ENCODE data around the gene LTBP1. TPM values are rescaled to one million over a fixed set of nuclear protein-coding genes. Genes with fewer than 3 reads are reported as not detected.

LTBP1 gene
- total RNA-seq, 2 donors from 2014 or later, result 25.9 to 99.8 TPM

GRCh38 chr2:33318456-33318855 is 371.7 kb downstream of the LTBP1 start:
- H3K27me3 ChIP-seq (replicated peaks; ENCODE audit: insufficient read depth), result no peaks in the 10 kb centered on the region
- 79% methylated on average over 3 of the region's 3 CpGs for WGBS
- H3K9me3 ChIP-seq, result no peaks in the 10 kb centered on the region
- TF ChIP-seq POLR2A (IDR thresholded peaks at IDR 0.05) (no peak), POLR2AphosphoS5 (IDR thresholded peaks at IDR 0.05) (no peak), CTCF (IDR thresholded peaks at IDR 0.05) (no peak)
- intact Hi-C loops (cut with DNase I), result no loop called here
- H3K4me3 ChIP-seq, result no peak overlapping the region
- H3K36me3 ChIP-seq, result no peaks in the 10 kb centered on the region
- DNase-seq (ENCODE audit: low spot score), result no peak
- H3K4me1 ChIP-seq (replicated peaks), result no peaks in the 10 kb centered on the region
- no peak overlapping the region for H3K27ac ChIP-seq

DNA sequence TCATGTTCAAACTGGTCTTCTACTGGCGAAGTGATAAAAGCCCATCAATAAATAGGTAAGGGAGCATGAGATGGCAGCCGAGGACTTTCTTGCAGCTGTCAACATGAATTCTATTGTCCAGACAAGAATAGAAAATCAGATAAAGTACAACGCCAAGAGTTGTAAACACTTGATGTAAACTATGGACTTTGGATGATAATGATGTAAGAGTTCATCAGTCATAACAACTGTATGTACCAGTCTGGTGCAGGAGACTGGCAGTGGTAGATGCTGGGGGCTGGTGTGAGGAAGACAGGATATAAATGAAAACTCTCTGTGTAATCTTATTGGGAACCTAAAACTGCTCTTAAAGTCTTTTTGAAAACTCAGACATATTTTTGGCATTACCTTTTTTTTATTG is 373.8 kb downstream of the LTBP1 start:
- no peak for DNase-seq (ENCODE audit: low spot score)
- no peak for TF ChIP-seq CTCF (IDR thresholded peaks at IDR 0.05)
- TF ChIP-seq POLR2AphosphoS5 (IDR thresholded peaks at IDR 0.05), result no peak
- TF ChIP-seq POLR2A (IDR thresholded peaks at IDR 0.05), result no peak
- no peaks in the 10 kb centered on the region for H3K4me1 ChIP-seq (replicated peaks)
- H3K27me3 ChIP-seq (replicated peaks; ENCODE audit: insufficient read depth), result no peaks in the 10 kb centered on the region
- intact Hi-C loops (cut with DNase I), result no loop called here
- H3K27ac ChIP-seq, result no peak overlapping the region
- no peaks in the 10 kb centered on the region for H3K9me3 ChIP-seq
- WGBS, result 52% methylated on average over 3 of the region's 3 CpGs
- H3K4me3 ChIP-seq, result no peak overlapping the region
- H3K36me3 ChIP-seq, result no peaks in the 10 kb centered on the region

DNA sequence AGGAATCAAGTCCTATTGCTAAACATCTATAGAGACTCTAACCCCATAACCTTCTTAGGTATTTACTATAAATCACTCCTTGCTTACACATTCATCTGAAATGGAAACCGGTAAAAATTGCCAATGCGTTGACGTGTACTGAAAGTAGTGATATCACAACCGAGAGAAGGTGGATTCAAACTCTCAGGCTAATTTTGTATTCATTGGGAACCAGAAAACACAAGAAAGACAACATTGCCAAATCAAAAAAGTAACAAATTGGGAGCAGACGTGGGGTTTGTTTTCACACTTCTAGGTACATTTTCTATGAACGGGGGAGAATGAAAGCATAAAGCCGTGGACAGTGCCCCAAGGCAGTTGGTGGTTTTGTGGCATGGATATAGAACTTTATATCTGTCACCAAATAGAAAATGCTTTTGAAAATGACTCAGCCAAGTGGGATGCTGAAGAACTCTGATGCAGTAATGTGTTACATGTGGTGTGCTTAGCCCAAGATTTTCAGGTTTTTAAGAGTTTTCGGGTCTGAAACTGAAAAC is 374.6 kb downstream of the LTBP1 start:
- Histone ChIP-seq H3K4me3 (no peak overlapping the region), H3K27me3 (replicated peaks; ENCODE audit: insufficient read depth) (no peaks in the 10 kb centered on the region), H3K27ac (no peak overlapping the region), H3K4me1 (replicated peaks) (no peaks in the 10 kb centered on the region), H3K36me3 (no peaks in the 10 kb centered on the region), H3K9me3 (no peaks in the 10 kb centered on the region)
- TF ChIP-seq POLR2A (IDR thresholded peaks at IDR 0.05) (no peak), CTCF (IDR thresholded peaks at IDR 0.05) (no peak), POLR2AphosphoS5 (IDR thresholded peaks at IDR 0.05) (no peak)
- intact Hi-C loops (cut with DNase I), result no loop called here
- 83% methylated on average over 8 of the region's 8 CpGs for WGBS
- DNase-seq (ENCODE audit: low spot score), result no peak

- intact Hi-C loops (cut with DNase I), result no loop called here
- Histone ChIP-seq H3K27me3 (replicated peaks; ENCODE audit: insufficient read depth) (no peaks in the 10 kb centered on the region), H3K36me3 (no peaks in the 10 kb centered on the region), H3K4me3 (no peak overlapping the region), H3K9me3 (no peaks in the 10 kb centered on the region), H3K27ac (no peak overlapping the region), H3K4me1 (replicated peaks) (no peaks in the 10 kb centered on the region)
- WGBS, result 39% methylated on average over 3 of the region's 3 CpGs
- TF ChIP-seq POLR2A (IDR thresholded peaks at IDR 0.05) (no peak), CTCF (IDR thresholded peaks at IDR 0.05) (no peak), POLR2AphosphoS5 (IDR thresholded peaks at IDR 0.05) (no peak)
- no peak for DNase-seq (ENCODE audit: low spot score)
These were observed 375.2 kb downstream of the LTBP1 start for GRCh38 chr2:33321876-33322483.

DNA sequence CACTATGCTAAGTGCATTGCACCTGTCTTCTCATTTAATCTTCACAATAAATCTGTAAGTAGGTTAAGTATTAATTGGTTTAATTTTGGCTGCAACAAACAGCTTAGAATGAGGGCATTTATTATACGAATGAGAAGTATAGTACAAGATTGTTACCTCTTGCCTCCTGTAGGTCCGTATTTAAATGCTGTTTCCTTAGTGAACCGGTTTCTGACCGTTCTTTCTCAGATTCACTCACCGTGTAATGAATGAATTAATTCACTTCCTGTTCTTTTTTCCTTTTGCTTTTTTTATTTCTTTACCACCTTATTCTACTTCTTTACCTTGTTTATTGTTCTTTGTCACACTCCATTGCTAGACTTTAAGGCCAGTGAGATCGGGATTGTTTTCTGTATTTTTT is 375.9 kb downstream of the LTBP1 start:
- no peak overlapping the region for H3K4me3 ChIP-seq
- no peak for DNase-seq (ENCODE audit: low spot score)
- H3K27ac ChIP-seq, result no peak overlapping the region
- intact Hi-C loops (cut with DNase I), result no loop called here
- H3K27me3 ChIP-seq (replicated peaks; ENCODE audit: insufficient read depth), result no peaks in the 10 kb centered on the region
- no peaks in the 10 kb centered on the region for H3K9me3 ChIP-seq
- H3K4me1 ChIP-seq (replicated peaks), result no peaks in the 10 kb centered on the region
- WGBS, result 56% methylated on average over 6 of the region's 6 CpGs
- H3K36me3 ChIP-seq, result no peaks in the 10 kb centered on the region
- no peak for TF ChIP-seq CTCF (IDR thresholded peaks at IDR 0.05)
- TF ChIP-seq POLR2A (IDR thresholded peaks at IDR 0.05), result no peak
- no peak for TF ChIP-seq POLR2AphosphoS5 (IDR thresholded peaks at IDR 0.05)
